ENCODE measurements around the gene CYP2A6.

CYP2A6 gene

DNA sequence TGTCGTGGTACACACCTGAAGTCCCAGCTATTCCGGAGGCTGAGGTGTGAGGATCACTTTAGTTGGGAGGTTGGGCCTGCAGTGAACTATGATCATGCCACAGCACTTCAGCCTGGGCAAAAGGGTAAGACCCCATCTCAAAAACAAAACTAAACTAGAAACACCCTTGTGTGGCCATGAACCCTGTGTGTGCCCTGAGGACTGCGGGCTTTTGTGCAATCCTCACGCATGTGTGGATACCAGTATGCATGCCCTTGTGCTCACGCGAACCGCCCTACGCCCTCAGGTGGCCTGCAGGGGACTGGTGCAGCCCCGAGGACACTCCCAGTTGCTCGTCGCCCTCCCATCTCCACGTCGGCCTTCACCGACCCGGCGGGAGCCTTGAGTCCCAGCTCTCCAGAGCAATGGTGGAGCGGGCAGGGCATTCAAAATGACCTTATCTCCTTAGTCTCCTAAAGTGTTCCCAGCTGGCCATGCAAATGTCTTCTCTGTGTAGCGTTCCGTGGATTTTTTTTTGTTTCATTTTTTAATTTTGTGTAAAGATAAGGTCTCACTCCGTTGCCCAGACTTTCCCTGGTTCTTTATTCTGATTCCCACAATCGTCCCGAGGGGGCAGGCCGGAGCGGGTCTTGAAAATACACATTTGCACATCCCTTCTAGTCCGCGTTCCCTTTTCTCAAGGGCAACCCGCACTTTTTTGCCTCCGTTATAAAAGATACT, 52.1 kb downstream of the CYP2A6 start:
- peak overlapping the region; percentile 88 for H3K27ac ChIP-seq
- ChIA-PET CTCF (interaction anchor here (0.6 kb wide), 2 partner anchors 96 to 350 kb away, joined by 3 to 7 read pairs; no protein-coding TSS in a partner anchor), POLR2A (ENCODE audit: low non-redundant PET) (interaction anchor here (1.1 kb wide), 1 partner anchor 20 kb away, joined by 3 read pairs; the partner anchor contains the start of gene RAB4B)
- no peak for DNase-seq (ENCODE audit: low spot score)
- TF ChIP-seq, protein P1, sequence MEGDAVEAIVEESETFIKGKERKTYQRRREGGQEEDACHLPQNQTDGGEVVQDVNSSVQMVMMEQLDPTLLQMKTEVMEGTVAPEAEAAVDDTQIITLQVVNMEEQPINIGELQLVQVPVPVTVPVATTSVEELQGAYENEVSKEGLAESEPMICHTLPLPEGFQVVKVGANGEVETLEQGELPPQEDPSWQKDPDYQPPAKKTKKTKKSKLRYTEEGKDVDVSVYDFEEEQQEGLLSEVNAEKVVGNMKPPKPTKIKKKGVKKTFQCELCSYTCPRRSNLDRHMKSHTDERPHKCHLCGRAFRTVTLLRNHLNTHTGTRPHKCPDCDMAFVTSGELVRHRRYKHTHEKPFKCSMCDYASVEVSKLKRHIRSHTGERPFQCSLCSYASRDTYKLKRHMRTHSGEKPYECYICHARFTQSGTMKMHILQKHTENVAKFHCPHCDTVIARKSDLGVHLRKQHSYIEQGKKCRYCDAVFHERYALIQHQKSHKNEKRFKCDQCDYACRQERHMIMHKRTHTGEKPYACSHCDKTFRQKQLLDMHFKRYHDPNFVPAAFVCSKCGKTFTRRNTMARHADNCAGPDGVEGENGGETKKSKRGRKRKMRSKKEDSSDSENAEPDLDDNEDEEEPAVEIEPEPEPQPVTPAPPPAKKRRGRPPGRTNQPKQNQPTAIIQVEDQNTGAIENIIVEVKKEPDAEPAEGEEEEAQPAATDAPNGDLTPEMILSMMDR (conservative IDR thresholded peaks at IDR 0.05; ENCODE audit: low read depth), result peak; percentile 60

DNA sequence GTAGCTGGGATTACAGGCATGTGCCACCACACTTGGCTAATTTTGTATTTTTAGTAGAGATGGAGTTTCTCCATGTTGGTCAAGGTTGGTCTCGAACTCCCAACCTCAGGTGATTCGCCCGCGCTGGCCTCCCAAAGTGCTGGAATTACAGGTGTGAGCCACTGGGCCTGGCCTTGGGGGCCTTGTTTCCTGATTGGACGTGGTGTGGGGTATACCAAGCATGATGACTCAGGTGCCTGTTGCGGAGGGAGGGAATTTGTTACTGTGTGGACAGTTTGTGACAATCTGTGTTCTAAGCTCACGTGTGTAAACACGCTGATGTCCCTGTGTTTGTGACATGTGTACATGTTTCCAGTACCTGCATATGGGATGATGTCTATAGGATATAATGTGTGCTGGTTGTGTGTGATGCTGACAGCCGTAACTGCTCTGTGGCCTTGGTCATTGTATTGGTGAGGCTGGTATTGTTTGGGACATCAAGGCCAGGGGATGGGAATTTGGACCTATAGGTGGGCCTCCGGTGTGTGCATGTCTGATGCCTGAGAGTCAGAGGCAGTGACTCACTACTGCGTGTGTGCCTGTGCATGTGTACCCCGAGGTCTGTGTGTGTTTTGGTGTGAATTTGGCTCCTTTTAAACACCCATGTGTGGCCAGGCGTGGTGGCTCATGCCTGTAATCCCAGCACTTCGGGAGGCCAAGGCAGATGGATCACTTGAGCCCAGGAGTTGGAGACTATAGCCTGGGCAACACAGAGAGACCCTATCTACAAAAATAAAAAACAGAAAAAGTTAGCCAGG, 52.9 kb downstream of the CYP2A6 start:
- DNase-seq (ENCODE audit: low spot score), result no peak
- TF ChIP-seq, protein P1 (conservative IDR thresholded peaks at IDR 0.05; ENCODE audit: low read depth), result no peak
- H3K27ac ChIP-seq, result peak overlapping the region; percentile 88
- ChIA-PET CTCF (interaction anchor here (0.6 kb wide), 1 partner anchor 340 kb away, joined by 3 read pairs; no protein-coding TSS in a partner anchor), POLR2A (ENCODE audit: low non-redundant PET) (no interaction called here)
